Measurements from ENCODE around the gene CCNYL1.
A peak's percentile ranks its signal among the peaks of the same experiment; 100 is the strongest.
"Not testable (repeated sequence)": the region's sequence is repeated elsewhere in the genome, so short reads cannot be mapped to it uniquely, and the experiment has no call there.

Gene CCNYL1

DNA sequence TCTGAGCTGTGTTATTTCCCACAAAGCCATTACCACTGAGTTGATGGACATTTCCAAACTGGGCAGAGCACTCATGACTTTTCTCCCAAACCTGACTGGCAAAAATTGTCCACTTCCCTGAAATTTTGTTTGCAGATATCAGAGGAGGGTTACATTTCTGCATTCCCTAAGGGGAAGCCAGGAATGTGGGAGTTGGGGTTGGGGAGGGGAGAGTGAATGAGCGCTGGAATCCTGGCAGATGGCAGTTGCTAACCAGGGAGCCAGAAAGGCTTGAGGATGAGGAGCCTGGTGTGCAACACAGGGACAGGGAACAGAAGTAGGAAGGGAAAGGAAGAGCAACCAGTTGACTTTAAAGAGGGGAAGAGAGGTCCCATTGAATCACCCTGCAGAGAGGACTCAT is 14.0 kb upstream of the CCNYL1 start:
- DNase-seq (ENCODE audit: low read depth, low spot score) = no peak

DNA sequence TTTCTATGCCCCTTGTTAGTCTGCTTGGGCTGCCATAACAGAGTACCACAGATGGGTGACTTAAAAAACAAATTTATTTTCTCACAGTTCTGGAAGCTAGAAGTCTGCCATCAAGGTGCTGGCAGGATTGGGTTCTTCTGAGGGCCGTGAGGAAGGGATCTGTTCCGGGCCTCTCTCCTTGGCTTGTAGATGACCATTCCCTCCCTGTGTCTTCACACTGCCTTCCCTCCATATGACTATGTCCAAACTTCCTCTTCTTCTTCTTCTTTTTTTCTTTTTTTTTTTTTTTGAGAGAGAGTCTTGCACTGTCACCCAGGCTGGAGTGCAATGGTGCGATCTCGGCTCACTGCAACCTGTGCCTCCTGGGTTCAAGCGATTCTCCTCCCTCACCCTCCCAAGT is 13.1 kb upstream of the CCNYL1 start:
- no peak for DNase-seq (ENCODE audit: low read depth, low spot score)

DNA sequence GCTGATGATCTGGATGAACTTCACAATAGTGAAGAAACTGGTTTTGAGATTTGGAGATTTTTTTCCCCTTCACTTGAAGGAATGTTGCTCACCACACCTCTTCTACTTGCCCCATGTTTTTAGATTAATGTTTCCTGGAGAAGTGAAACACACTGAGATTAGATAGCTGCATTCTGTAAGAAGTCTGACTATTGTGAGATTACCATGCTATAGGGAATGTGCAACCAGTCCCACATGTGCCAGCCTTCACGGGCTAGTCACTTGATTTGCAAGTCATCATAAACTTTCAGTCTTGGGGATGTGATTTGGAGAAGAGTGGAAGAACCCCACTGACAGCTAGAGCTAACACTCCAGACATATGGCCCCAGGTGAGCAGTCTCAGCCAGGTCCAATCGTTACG is 7.4 kb upstream of the CCNYL1 start:
- DNase-seq (ENCODE audit: low read depth, low spot score) = no peak

DNA sequence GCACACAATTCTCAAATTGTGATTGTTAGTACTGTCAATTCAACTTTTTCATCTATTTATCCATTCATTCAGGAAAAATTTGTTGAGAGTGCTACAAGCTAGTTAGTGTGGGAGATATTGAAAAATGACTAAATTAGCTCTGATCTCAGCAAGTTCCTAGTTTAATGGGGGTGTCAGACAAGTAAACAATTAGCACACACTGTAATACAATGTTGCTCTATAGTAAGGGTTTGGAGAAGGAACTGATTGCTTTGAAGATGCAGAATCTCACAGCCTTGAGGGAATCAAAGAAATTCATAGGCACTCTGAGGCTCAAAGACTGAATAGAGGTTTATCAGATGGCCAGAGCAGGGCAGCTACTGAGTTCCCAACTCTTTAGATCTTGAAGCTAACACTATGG is 6.8 kb upstream of the CCNYL1 start:
- DNase-seq (ENCODE audit: low read depth, low spot score) = no peak

DNA sequence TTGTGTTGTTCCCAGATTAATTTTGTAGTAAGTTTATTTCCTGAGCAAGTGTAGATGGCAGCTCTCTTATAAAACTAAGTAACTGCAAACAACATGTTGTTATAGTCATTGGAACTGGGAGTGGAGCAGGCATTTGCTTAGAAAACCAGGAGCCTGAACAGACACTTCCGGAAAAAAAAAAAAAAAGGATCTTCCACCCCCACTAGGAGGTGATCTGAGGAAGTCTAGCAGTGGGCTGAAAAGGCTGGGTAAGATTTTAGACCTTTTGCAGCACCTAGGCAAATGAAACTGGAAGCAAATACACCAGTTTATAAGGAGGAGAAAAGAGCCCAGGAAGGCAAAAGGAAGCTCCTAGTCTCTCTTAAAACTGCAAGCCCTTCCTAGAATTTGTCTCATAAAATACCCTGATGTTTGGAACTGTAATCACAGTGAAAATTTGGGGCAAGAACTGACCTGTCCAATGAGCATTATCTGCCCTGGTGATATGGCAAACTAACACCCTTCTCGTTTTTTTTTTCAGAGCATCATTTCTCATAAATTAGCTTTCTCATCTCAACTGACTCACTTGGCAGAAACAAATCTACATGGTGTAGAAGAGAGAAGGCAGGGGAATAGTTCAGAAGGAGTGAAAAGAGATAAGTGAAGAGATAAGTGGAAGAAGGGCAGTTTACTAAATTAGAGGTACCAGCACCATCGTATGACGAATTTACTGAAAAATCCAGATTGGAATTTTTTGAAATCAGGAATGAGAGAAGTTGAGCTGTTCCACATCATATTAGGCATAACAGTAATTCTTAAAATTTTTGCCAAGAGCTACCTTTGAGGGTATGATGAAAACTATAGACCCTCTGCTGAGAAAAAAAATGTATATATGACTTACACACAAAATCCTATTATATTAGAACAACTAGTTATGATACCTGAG is 4.2 kb upstream of the CCNYL1 start:
- DNase-seq (ENCODE audit: low read depth, low spot score) = no peak

DNA sequence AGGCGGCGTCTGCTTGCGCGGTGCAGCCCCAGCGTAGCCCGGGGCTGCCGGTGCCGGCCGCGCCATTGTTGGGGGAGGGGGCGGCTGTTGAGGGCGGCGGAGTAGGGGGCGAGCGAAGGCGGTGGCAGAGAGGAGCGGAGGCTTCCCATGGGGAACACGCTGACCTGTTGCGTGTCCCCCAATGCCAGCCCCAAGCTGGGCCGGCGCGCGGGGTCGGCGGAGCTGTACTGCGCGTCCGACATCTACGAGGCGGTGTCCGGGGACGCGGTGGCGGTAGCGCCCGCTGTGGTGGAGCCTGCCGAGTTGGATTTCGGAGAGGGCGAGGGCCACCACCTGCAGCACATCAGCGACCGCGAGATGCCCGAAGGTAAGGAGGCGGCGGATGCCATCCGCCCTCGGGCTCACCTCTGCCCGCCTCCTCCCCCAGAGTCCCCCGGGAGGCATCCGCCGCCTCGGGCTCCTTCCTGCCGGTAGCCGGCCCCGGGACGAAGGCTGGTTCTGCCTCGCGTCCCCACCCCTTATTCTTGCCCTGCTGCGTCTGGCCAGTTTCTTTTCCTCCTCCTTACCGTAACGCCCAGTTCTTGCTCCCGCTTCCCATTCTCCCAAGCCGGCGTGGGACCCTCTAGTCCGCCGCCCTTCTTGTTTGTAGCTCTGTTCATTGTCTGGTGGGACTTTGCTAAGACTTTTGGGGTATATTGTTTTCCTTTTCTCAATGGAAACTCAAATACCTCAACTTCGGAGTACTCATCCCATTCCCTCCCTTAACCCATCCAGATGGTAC is 500 bp downstream of the CCNYL1 start:
- DNase-seq (ENCODE audit: low read depth, low spot score) = peak; percentile 4

DNA sequence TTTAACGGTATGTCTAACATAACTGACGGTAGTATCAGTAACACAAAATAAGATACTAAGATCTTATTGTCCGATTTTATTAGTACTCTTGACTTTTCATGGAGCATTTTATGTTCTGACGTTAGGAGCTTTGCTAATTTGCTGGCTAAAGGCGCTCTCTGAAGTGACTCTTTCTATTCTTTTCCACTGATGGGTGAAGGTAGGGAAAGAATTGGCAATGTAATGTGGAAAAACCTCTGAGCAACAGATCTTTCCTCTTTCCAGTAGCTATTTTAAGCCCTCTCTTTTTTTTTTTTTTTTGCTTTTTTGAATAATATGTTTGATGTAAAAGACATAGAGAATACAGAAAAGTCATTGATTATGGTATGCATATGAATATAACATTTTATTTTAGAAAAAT is 4.6 kb downstream of the CCNYL1 start:
- no peak for DNase-seq (ENCODE audit: low read depth, low spot score)

DNA sequence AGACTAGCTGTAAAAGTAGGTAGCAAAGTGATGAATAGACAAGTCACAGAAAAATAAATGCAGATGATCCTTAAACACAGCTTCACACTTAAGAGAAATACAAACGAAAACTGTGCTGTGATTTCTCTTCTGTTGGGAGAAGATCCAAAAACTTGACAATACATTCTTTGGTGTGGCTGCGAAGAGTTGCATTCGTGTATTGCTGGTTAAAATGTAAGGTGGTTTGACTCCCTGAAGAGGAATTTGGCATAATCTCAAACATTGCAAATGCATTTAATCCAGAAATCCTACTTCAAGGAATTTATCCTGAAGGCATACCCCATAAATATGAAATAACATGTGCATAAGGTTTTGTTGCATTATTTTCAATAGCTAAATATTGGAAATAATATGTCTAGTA is 7.1 kb downstream of the CCNYL1 start:
- DNase-seq (ENCODE audit: low read depth, low spot score) = no peak

DNA sequence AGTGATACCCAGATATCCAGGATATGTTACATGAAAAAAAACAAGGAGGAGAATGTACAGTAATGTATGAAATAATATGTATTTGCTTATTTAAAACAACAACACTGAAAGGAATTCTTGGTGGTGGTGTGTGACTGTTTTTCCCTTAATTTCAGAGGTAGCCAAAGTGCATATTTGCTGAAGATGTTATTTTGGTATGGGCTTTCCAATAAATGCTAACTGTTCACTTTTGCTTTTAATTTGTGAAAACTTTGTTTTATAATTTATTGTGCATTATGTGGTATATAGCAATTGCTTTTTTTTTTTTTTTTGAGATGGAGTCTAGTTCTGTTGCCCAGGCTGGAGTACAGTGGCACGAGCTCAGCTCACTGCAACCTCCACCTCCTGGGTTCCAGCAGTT is 7.6 kb downstream of the CCNYL1 start:
- DNase-seq (ENCODE audit: low read depth, low spot score) = no peak

DNA sequence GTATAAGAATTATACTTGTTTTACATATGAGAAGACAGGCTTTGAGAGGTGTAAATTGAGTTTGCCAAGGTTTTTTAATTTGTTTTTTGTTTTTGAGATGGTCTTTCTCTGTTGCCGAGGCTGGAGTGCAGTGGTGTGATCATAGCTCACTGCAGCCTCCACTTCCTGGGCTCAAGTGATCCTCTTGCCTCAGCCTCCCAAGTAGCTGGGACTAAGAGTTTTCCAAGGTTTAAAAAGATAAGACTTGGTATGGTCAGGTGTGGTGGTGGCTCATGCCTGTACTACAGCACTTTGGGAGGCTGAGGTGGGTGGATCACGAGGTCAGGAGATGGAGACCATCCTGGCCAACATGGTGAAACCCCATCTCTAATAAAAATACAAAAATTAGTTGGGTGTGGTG is 8.2 kb downstream of the CCNYL1 start:
- DNase-seq (ENCODE audit: low read depth, low spot score) = not testable (repeated sequence)

DNA sequence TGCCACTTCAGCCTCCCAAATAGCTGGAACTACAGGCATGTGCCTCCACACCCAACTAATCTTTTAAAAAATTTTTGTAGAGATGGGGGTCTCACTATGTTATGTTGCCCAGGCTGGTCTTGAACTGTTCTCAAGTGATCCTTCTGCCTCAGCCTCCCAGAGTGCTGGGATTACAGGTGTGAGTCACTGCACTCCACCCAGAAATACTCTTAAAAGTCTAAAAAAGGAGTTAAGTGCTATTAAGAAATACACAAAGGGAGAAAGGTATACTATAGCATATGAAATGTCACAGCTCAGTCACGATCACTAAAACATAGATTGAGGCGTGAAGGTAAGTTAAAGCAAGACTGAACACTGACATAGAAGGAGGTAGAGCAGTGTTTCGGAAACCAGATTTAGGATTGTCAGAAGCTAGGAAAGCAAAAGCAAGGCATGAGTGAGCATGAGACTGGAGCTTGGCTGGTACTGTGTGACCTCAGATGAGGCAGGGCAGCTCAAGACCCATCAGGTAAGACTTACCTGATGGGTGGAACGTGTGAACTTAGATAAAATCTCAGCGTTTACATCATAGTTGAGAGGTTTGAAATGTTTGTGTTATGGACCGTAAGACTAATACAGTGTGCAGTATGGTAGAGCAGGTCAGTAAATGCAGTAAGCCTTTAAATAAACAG is 9.2 kb downstream of the CCNYL1 start:
- DNase-seq (ENCODE audit: low read depth, low spot score) = no peak

DNA sequence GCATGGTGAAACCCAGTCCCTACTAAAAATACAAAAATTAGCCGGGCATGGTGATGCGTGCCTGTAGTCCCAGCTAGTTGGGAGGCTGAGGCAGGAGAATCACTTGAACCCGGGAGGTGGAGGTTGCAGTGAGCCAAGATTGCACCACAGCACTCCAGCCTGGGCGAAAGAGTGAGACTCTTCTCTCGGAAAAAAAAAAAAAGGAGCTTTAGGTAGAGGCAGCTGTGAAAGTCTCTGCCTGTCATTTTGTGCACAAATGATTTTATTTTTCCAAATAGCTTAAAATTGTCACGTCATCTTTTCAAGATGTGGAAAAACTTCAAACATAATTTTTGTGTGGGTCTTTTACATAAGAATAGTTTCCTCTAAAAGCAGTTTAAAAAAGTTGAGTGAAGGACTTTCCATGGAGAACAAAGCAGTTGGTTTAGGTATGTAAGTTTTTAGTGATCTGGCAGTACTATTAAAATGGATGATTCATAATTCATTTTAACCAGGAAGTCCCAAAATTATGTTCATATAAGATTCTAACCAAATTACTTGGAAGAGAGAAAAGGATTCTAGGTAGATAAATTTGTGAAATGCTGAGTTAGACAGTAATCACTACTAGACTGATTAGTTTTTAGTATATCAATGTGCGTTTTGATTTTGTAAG is 11.5 kb downstream of the CCNYL1 start:
- DNase-seq (ENCODE audit: low read depth, low spot score) = no peak

DNA sequence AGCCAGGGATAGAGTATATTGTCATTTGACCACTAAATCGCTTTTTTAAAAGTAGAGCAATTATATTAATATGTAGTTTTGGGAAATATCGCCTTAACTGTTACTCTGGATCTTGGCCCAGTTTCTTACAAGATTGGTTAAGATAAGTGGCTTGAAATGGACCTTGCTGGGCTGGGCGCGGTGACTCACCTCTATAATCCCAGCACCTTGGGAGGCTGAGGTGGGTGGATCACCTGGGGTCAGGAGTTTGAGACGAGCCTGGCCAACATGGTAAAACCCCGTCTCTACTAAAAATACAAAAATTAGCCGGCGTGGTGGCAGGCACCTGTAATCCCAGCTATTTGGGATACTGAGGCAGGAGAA is 12.0 kb downstream of the CCNYL1 start:
- not testable (repeated sequence) for DNase-seq (ENCODE audit: low read depth, low spot score)

DNA sequence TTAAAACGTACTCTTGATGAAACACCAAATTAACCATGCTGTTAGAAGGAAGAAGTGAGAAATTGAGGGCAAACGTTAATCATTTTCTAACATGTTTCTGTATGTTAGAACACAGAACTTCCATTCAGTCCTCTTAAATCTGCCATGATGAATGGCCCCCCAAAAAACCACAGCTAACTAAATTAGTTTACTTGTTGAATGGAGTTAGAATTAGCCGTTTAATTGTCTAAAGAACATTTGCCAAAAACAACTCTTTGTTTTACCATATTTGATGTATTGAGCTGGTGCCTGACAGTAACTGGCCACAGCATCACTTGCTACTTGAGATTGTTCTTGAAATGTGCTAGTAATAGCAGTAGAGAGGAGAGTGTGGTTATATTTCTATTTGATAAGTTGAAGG is 12.7 kb downstream of the CCNYL1 start:
- DNase-seq (ENCODE audit: low read depth, low spot score) = no peak

DNA sequence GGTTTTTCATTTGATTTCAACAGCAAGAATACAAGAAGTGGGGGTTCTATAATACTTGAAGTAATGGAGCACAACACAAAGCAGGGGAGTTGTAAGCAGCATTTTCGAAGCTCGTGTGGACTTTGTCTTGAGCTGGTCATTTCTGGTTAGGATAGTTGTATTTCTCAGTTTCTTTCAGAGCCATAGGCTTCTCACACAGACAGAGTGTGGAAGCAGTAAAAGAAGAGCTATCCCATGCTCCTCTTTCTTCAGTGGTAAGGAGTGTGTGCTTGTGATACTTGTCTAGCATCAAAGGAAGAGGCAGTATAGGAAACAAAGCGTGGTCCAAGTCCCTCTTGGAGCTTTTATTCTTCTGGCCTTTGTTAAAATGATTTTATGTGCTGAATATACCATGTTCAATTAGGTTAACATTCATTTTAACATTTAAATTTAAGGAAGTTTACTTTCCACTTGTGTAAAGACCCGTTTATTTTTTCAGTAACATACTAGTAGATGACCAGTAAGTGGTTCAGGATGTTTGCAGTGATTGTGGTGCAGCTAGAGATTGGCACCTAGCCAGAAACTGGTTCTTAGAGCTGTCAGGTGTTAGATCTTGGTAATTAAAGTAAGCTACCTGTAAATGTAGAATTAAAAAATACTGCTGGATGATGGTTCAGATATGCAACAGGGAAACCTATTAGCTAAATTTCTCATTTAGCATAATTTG is 14.6 kb downstream of the CCNYL1 start:
- no peak for DNase-seq (ENCODE audit: low read depth, low spot score)

DNA sequence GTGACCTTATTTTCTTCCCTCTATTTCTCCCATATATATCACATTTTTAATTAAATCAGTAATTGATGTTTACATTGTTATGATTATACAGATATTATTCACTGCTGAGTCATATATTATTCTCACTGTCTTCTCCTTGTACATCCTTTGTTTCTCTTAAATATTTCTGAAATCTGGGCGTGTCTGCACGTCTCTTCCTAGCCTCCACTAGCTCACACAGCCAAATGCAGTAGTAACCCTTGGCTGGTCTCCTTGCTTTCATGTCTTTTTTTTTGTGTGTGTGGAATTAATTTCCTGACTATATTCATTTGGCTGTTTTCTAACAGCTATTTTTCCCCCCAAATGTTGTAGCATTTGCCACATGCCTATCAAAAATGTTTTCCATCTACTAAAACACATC is 15.8 kb downstream of the CCNYL1 start:
- DNase-seq (ENCODE audit: low read depth, low spot score) = no peak

DNA sequence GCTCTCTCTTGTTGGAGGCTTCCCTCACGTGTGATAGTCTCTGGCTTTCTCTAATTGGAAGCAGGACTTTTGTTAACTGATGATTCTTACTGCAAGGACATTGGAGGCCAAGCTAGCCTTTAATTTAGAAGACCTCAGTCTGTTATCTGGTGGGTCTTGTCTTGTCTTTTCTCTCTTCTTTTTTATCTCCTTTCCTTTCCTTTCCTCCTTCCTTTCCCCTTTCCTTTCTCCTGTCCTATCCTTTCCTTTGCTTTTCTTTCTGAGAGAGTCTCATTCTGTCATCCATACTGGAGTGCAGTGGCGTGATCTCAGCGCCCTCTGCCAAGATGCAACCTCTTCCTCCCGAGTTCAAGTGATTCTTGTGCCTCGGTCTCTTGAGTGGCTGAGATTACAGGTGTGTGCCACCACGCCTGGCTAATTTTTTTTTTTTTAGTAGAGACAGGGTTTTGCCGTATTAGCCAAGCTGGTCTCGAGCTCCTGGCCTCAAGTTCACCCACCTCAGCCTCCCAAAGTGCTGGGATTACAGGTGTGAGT is 18.1 kb downstream of the CCNYL1 start:
- no peak for DNase-seq (ENCODE audit: low read depth, low spot score)

DNA sequence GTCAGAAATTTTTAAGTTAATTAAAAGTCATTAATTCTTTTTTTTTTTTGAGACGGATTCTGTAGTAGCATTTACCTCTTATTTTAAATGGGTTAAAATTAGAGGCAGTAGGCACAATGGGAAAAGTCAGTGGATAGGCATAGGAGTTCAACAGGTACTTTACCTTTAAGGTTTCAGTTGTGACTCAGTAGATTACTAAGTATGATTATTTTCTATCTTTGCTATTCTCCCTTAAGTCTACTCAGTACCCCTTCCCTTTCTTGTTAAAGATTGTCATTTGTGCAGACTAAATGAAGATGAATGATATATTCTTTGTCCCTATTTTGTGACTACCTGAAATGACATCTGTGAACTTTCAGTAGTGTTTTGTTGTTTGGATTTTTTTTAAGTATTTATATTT is 19.7 kb downstream of the CCNYL1 start:
- no peak for DNase-seq (ENCODE audit: low read depth, low spot score)

DNA sequence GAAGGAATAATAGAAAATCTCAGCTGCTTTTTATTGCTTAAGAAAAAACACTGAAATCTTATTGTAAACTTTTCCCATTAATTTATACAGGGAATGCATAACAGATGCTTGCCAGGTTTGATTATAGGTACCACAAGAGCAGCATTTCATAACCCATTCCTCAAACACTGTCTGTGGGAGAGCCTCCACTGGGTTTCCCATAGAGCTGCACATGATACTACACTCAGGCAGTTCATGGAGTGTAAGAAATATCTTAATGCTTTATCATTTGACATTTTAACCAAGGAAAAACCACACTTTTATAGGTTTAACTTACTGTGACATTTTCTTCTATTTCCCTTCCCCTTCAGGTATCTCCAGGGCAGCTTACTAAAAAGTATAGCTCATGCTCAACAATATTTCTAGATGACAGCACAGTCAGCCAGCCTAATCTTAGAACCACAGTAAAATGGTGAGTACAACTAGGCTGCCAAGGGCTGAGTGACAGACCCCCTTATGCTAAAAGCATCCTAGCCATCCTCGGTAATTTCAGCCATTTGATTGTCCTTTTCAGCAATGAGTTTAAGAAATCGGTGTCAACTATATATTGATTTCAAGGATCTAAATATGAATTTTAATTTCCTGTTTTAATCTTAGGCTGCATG is 22.3 kb downstream of the CCNYL1 start:
- DNase-seq (ENCODE audit: low read depth, low spot score) = no peak

DNA sequence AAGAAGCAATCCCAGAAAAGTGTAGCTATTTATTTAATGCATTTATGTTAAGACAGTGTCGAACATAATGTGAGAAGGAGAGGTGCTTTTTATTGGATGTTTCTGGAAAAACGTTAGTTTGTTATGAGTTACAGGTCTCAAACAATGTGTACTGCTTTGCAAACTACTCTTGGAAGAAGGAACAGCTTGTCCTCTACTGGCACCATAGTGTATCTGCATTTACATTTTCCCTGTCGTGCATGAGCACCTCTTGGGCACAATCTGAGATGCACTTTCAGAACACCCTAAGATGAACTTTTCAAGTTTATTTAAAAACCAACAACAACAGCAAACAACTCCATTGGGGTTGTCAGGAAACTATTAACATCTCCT is 22.8 kb downstream of the CCNYL1 start:
- DNase-seq (ENCODE audit: low read depth, low spot score) = no peak
